Effector memory CD4-positive, alpha-beta T cell (primary cell): ENCODE data around the gene SDSL.

Experiments used
- DNase-seq, 3 donors: peaks; one replicate each; pipeline ENCODE4 v3.0.0-alpha.2; 2020
- H3K27ac ChIP-seq: 2 replicates; pipeline ENCODE4 v1.7.0; 2013; ENCODE audit warnings: mild to moderate bottlenecking, low read length, moderate library complexity; ENCODE audit not compliant: insufficient read depth, poor library complexity, severe bottlenecking
- H3K27me3 ChIP-seq: replicated peaks from 2 replicates; pipeline ENCODE4 v1.7.0; 2013; ENCODE audit warnings: mild to moderate bottlenecking, low read length; ENCODE audit not compliant: insufficient read depth, control insufficient read depth, poor library complexity, severe bottlenecking
- H3K36me3 ChIP-seq: 2 replicates; pipeline ENCODE4 v1.7.0; 2013; ENCODE audit warnings: mild to moderate bottlenecking, low read length, moderate library complexity; ENCODE audit not compliant: control insufficient read depth, insufficient read depth
- H3K4me1 ChIP-seq: 2 replicates; pipeline ENCODE4 v1.7.0; 2013; ENCODE audit warnings: low read length, mild to moderate bottlenecking; ENCODE audit not compliant: control insufficient read depth, insufficient read depth, poor library complexity, severe bottlenecking
- H3K4me3 ChIP-seq: 2 replicates; pipeline ENCODE4 v1.7.0; 2013; ENCODE audit warnings: low read length, low read depth, mild to moderate bottlenecking; ENCODE audit not compliant: insufficient read depth, poor library complexity, severe bottlenecking
- H3K9me3 ChIP-seq: 2 replicates; pipeline ENCODE4 v1.7.0; 2013; ENCODE audit warnings: mild to moderate bottlenecking, low read length, moderate library complexity; ENCODE audit not compliant: control insufficient read depth

Gene SDSL

GRCh38 chr12:113395119-113395518 is 27.1 kb upstream of the SDSL start:
- Histone ChIP-seq H3K27me3 (no peaks in the 10 kb centered on the region), H3K27ac (no peak overlapping the region), H3K4me1 (no peaks in the 10 kb centered on the region), H3K36me3 (peaks cover 6% of the 10 kb centered on the region), H3K4me3 (no peak overlapping the region), H3K9me3 (no peaks in the 10 kb centered on the region)
- no peak for DNase-seq

GRCh38 chr12:113396200-113396599 is 26.0 kb upstream of the SDSL start:
- Histone ChIP-seq H3K4me3 (no peak overlapping the region), H3K27me3 (no peaks in the 10 kb centered on the region), H3K36me3 (no peaks in the 10 kb centered on the region), H3K9me3 (no peaks in the 10 kb centered on the region), H3K4me1 (no peaks in the 10 kb centered on the region), H3K27ac (no peak overlapping the region)
- DNase-seq: no peak

GRCh38 chr12:113396828-113397496 is 25.2 kb upstream of the SDSL start:
- H3K36me3 ChIP-seq: no peaks in the 10 kb centered on the region
- no peaks in the 10 kb centered on the region for H3K9me3 ChIP-seq
- no peak overlapping the region for H3K4me3 ChIP-seq
- DNase-seq: no peak
- H3K27ac ChIP-seq: no peak overlapping the region
- H3K27me3 ChIP-seq: no peaks in the 10 kb centered on the region
- no peaks in the 10 kb centered on the region for H3K4me1 ChIP-seq

GRCh38 chr12:113397497-113398197 is 24.5 kb upstream of the SDSL start:
- Histone ChIP-seq H3K27me3 (peaks cover 2% of the 10 kb centered on the region), H3K36me3 (no peaks in the 10 kb centered on the region), H3K9me3 (no peaks in the 10 kb centered on the region), H3K27ac (no peak overlapping the region), H3K4me1 (no peaks in the 10 kb centered on the region), H3K4me3 (no peak overlapping the region)
- DNase-seq: no peak

GRCh38 chr12:113398346-113399290 is 23.6 kb upstream of the SDSL start:
- no peak for DNase-seq
- Histone ChIP-seq H3K27me3 (peaks cover 2% of the 10 kb centered on the region), H3K4me1 (no peaks in the 10 kb centered on the region), H3K27ac (no peak overlapping the region), H3K4me3 (no peak overlapping the region), H3K36me3 (no peaks in the 10 kb centered on the region), H3K9me3 (no peaks in the 10 kb centered on the region)

GRCh38 chr12:113399490-113399889 is 22.7 kb upstream of the SDSL start:
- Histone ChIP-seq H3K36me3 (no peaks in the 10 kb centered on the region), H3K4me1 (no peaks in the 10 kb centered on the region), H3K27me3 (peaks cover 2% of the 10 kb centered on the region)

GRCh38 chr12:113400362-113400761 is 21.8 kb upstream of the SDSL start:
- Histone ChIP-seq H3K36me3 (no peaks in the 10 kb centered on the region), H3K27me3 (peaks cover 2% of the 10 kb centered on the region), H3K4me1 (no peaks in the 10 kb centered on the region), H3K27ac (no peak overlapping the region), H3K4me3 (no peak overlapping the region), H3K9me3 (no peaks in the 10 kb centered on the region)
- no peak for DNase-seq

More at GRCh38 chr12:113399490-113399889, 22.7 kb upstream of the SDSL start:
- H3K9me3 ChIP-seq: no peaks in the 10 kb centered on the region
- H3K27ac ChIP-seq: no peak overlapping the region
- H3K4me3 ChIP-seq: no peak overlapping the region
- no peak for DNase-seq

GRCh38 chr12:113401066-113402000 is 20.8 kb upstream of the SDSL start:
- Histone ChIP-seq H3K27ac (no peak overlapping the region), H3K4me3 (no peak overlapping the region), H3K36me3 (no peaks in the 10 kb centered on the region), H3K4me1 (no peaks in the 10 kb centered on the region), H3K27me3 (peaks cover 2% of the 10 kb centered on the region), H3K9me3 (no peaks in the 10 kb centered on the region)
- DNase-seq: no peak

GRCh38 chr12:113402586-113403260 is 19.5 kb upstream of the SDSL start:
- Histone ChIP-seq H3K9me3 (no peaks in the 10 kb centered on the region), H3K4me3 (no peak overlapping the region), H3K27me3 (peaks cover 2% of the 10 kb centered on the region), H3K36me3 (no peaks in the 10 kb centered on the region), H3K27ac (no peak overlapping the region), H3K4me1 (no peaks in the 10 kb centered on the region)
- DNase-seq: no peak
